GM21526 (cell line): ENCODE results near the gene LARP4B.
"Not testable (repeated sequence)": the region's sequence is repeated elsewhere in the genome, so short reads cannot be mapped to it uniquely, and the experiment has no call there.

Experiments
- ATAC-seq: cut with Tn5 transposase; IDR thresholded peaks from one replicate; pipeline ENCODE4 v1.9.1; 2021; ENCODE audit warnings: moderate library complexity; ENCODE audit not compliant: unreplicated experiment, low FRiP score

LARP4B gene

GRCh38 chr10:958856-959255 is 27.4 kb upstream of the LARP4B start:
- ATAC-seq, result no peak

DNA sequence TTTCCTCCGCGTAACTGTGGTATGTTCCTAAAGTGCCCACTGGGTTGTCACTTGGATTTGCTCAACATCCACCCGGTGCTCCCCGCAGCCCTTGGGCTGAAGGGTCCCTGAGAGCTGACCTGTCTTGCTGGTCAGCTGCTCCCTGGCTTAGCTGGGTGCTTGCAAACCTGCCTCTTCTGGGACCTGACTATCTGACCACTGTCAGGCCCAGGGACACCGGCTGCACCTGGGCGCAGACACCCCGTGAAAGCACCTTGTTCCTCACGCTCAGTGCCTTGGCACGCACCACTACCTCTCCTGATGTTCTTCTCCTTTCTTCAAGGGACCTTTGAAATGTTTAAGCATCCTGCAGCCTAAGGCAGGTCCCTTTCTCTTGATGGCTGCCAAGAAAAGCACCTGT is 26.6 kb upstream of the LARP4B start:
- no peak for ATAC-seq

DNA sequence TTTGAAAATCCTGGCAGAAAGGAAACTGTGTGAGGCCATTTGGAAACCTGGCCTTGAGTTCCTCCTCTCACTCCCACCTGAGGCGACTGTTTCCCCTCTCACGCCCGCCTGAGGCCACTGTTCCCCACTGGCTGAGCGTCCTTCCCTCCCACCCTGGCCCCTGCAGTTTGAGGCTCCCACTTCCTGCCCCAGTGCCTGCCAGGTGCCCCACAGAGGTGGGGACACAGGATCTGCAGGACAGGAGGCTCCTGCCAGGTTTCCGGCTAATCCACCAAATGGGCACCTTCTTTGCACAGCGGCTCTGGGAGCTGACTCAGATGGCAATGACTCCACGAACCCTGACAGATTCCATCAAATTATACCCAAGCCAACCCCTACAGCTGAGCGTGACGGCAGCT is 24.3 kb upstream of the LARP4B start:
- ATAC-seq, result no peak

DNA sequence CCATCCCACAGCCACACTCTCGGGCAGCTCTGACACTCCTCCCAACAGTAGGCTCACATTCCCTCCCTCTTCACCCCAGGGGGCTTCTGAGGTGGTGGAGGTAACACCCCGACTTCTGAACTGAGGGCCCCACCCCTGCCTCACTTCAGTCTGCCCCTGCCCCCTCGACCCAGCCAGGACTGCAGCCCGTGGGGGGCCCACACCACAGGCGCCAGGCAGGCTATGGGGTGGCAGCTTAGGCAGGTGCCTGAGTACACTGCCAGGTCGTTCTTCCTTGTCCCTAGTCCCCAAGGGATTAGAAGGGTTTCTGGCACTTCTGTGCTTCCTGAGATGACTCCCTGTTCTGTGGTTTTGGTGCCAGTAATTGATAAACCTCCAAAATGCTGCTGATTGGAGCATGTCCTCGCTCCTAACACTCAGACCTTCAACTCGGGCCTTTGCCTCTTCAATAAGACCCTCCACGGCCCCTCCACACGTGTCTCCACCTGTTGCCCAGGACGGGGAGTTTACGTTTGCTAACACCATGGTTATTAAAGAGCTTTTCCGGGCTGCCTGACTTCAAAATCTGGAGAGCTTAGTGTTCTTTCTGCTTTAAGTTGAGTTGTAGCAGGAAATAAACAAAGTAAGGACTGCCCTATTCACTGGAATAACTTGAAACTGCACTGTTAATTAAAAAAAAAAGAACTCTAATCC is 23.8 kb upstream of the LARP4B start:
- ATAC-seq, result no peak

DNA sequence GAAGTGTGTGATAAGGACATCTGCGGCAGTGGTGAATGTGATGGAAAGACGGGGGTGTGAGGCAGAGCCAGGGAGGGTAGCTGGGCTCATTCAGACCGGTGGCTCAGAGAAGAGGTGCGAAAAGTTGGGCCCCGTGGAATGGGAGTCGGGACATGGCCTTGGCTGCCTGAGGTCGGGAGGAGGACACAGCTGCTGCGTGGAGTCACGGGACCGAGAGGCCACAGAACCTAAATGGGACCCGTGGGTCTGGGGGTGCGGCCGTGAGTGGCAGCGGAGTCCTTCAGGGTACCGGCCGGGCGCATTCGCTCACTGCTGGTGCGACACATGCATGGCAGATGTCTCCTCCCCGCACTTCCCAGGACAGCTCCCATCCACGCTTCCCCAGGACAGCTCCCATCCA is 22.9 kb upstream of the LARP4B start:
- ATAC-seq, result no peak

DNA sequence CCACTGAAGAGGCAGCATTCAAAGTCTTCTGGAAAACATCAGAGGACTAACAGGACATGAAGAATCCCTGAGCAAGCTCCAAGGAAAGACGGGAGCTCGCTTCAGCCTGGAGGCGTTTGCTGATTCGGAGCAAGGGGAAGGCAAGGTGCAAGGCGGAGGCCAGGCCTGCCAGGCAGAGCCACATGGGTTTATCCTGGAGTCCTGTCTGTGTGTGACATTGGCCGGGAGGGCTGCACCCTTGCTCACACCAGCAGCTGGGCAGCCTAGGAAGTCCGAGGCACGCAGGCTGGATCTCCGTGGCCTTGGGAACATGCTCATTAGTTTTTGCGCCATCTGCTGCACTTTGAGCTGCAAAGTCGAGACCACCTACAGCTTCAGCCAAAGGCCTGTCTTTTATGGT is 22.3 kb upstream of the LARP4B start:
- ATAC-seq, result no peak

DNA sequence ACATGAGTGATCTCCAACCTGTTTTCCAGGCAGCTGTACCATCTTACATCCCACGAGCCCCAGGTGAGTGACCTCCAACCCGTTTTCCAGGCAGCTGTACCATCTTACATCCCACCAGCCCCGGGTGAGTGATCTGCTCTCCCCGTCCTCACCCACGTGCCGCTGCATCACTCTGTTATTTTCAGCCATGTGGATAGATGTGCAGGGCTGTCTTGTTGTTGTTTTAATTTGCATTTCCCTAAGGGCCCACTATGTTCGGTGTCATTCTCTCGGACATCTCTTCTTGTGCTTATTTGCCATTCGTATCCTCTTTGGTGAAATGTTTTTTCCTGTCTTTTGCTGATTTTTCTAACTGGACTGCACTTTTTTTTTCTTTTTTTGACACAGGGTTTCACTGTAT is 17.9 kb upstream of the LARP4B start:
- ATAC-seq, result no peak

- no peak for ATAC-seq
These were observed 16.8 kb upstream of the LARP4B start for GRCh38 chr10:948347-948746.

- no peak for ATAC-seq
These were observed 16.4 kb upstream of the LARP4B start for GRCh38 chr10:947881-948280.

DNA sequence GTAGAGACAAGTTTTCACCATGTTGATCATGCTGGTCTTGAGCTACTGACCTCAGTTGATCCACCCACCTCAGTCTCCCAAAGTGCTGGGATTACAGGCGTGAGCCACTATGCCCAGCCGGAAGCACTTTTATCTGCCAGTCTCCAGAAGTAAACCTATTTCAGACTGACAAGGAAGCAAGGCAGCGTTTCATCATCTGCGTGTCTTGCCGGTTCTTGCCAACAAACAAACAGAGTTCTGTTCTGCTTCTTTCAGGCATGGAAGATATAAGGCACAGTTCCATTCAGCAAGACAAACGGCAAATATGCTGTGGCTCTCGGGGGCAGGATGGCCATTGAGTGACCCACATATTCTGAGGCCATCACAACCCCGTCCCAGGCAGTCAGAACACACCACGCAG is 15.5 kb upstream of the LARP4B start:
- ATAC-seq, result no peak

DNA sequence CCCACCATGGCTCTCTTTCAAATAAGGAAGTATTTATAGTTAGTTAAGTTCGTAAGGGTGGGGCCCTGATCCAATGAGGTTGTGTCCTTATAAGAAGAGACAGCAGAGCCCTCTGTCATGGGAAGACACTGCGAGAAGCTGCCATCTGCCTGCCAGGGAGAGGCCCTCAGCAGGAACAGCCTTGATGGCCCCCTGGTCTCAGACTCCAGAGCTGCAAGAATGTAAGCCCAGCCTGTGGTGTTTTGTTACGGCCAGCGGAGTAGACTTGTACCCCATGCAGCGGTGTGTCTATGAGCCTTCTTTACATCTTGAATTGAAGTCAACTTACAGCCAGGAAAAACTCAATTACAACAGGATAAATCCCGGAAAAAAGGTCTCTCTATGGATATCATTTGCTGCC is 14.3 kb upstream of the LARP4B start:
- no peak for ATAC-seq

GRCh38 chr10:944034-944831 is 12.7 kb upstream of the LARP4B start:
- ATAC-seq, result peak; percentile 19

DNA sequence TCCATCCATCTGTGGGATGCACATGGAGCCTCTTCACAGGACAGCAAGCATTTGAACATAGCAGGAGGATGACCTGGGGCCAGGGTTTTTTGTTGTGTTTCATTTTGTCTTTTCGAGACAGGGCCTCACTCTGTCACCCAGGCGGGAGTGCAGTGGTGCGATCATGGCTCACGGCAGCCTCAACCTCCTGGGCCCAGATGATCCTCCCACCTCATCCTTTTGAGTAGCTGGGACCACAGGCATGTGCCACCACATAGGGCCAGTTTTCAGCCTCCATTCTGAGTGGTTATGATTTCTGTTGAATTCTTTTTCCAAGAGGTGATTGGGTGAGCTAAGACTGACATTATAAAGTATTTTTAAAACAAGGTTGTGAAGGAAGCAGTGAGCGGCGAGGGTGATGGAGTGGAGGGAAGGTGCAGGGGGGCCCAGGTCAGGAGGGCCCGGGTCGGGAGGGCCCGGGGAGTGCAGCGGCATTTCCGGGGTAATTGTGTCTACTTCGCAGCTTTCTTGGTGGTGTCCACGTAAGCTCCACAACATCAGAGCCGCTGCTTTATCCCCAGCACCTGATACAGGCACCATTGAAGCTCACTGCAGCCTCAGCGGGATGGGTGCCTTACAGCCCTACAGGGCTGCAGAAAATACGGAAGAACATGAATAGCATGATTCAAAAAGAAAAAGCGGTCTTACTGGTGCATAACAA is 12.0 kb upstream of the LARP4B start:
- ATAC-seq, result peak; percentile 59

GRCh38 chr10:938941-939678 is 7.6 kb upstream of the LARP4B start:
- ATAC-seq, result no peak

DNA sequence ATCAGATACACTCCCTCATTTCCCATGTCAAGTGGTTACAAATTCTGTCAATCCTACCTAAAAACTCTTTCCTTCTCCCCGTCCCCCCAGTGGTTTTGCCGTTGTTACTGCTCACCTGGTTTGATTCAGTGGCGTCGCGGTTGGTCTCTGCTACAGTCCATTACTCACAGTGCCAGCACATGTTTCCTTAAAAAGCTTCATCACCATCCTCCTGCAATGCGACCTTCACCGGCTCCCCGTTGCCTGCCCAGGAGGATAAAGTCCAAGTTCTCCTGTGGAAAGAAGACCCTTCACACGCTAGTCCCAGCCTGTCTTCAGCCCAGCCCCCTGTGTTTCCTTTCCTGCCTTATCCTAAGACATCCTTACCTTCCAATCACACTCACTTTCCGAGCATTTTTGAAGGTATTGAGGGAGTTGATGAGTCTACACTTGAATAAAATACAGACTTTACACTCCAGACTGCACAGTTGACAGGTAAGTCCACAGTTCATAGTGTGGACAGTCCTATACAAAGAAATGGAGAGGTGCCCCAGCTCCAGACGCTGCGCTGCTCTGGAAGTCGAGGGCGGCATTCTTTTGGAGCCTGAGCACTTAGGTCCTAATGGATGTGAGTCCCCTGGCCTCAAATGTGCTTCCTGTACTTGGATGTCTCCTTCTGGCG is 3.4 kb upstream of the LARP4B start:
- ATAC-seq, result no peak

- ATAC-seq, result not testable (repeated sequence)
These were observed 2.7 kb upstream of the LARP4B start for GRCh38 chr10:934165-934564.

DNA sequence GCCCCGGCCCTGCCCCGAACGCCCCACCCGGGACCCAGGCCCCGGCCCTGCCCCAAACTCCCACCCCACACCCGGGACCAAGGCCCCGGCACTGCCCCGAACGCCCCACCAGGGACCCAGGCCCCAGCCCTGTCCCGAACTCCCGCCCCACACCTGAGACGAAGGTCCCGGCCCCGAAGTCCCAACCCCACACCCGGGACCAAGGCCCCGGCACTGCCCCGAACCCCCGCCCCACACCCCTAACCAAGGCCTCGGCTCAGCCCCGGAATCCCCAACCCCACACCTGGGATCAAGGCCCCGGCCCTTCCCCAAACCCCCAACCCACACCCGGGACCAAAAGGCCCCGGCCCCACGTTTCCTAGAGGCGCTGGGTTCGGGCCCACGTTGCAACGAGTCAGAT is 1.1 kb upstream of the LARP4B start:
- no peak for ATAC-seq

DNA sequence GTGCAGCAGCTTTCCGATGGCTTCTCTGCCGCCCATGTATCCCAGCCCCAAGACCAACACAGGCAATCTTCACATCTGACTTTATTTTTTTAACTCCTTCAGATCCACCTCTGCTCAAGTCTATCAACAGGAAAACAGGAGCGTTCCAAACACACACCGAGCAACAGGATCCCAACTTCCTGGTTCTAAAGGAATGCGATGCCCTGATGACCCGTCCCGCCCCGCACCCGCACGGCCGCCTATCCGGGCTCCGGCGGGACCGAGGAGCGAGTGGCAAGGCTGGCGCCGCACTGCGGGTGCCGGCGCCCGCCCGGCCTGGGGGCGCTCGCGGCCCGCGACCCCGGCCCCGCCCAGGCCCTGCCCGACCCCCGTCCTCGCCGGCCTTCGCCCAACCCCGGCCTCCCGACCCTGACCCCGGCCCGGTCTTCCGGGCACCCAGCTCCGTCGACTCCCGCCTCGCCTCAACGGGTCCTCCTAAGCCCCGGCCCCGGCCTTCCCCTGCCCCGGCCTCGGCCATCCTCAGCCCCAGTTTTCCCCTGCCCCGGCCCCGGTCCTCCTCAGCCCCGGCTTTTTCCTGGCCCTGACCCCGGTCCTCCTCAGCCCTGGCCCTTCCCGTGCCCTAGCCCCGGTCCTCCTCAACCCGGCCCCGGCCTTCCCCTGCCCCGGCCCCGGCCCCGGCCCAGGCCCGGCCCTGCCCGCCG is 730 bp downstream of the LARP4B start:
- no peak for ATAC-seq

- ATAC-seq, result no peak
These were observed 1.4 kb downstream of the LARP4B start for GRCh38 chr10:929960-930624.
